T-helper 9 cell (primary cell): ENCODE data around the gene TXN2.
"Not testable (repeated sequence)": the region's sequence is repeated elsewhere in the genome, so short reads cannot be mapped to it uniquely, and the experiment has no call there.

ENCODE experiments used
- DNase-seq: peaks from one replicate; pipeline ENCODE4 v3.0.0-alpha.2; 2020

The TXN2 gene

DNA sequence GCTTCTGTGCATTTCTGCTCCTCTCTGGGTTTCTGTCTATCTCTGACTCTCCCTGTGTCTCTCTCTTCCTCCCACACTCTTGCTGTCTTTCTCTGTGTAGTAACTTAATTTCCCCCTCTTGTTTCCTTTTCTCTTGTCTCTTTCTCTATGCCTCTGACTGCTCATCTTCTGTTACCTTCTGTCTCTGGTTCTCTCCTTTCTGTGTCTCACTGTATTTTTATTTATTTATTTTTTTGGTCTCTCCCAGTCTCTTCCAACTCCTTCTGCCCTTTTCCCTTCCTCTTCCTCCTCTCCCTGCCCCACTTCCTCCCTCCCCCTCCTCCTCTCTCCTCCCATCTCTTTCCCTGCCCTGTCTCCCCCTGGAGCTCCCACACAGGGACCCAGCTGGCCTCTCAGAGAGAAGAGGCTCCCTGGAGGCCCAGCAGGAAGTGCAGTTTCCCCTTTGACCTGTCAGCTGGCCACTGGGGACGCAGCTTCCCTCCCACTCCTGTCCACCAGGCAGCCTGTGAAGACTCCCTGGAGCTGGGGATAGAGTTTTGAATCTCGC lies 55.4 kb downstream of the TXN2 start:
- DNase-seq = no peak

DNA sequence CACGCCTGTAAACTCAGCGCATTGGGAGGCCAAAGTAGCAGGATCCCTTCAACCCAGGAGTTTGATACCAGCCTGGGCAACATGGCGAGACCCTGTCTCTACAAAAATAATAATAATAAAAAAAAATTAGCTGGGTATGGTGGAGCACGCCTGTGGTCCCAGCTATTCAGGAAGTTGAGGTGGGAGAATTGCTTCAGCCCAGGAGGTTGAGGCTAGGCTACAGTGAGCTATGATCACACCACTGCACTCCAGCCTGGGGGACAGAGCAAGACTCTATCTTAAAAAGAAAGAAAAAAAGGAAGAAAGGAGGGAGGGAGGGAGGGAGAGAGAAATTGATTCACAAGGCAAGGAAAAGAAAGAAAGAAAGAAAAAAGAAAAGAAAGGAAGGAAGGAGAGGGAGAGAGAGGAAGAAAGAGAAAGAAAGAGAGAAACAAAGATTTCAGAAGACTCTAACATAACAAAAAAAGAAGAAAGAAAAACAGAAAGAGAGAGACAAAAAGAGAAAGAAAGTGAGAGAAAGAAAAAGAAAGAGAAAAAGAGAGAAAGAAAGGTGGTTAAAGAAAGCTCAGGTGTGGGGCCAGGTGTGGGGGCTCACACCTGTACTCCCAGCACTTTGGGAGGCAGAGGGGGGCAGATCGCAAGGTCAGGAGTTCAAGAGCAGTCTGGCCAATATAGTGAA lies 56.4 kb downstream of the TXN2 start:
- no peak for DNase-seq

DNA sequence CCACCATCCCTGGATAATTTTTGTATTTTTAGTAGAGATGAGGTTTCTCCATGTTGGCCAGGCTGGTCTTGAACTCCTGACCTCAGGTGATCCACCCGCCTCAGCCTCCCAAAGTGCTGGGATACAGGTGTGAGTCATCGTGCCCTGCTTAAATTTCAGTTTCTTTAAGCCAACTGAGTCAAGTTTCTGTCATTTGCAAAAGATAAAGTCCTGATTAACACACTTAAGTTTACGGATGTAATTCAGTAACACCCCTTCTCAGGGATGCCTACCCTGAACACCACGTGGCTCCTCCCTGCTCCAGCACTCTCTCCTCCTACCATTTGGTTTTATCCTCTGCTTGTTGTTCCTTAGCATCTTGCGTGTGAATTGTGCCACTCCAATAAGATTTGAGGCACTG lies 57.0 kb downstream of the TXN2 start:
- DNase-seq = not testable (repeated sequence)

DNA sequence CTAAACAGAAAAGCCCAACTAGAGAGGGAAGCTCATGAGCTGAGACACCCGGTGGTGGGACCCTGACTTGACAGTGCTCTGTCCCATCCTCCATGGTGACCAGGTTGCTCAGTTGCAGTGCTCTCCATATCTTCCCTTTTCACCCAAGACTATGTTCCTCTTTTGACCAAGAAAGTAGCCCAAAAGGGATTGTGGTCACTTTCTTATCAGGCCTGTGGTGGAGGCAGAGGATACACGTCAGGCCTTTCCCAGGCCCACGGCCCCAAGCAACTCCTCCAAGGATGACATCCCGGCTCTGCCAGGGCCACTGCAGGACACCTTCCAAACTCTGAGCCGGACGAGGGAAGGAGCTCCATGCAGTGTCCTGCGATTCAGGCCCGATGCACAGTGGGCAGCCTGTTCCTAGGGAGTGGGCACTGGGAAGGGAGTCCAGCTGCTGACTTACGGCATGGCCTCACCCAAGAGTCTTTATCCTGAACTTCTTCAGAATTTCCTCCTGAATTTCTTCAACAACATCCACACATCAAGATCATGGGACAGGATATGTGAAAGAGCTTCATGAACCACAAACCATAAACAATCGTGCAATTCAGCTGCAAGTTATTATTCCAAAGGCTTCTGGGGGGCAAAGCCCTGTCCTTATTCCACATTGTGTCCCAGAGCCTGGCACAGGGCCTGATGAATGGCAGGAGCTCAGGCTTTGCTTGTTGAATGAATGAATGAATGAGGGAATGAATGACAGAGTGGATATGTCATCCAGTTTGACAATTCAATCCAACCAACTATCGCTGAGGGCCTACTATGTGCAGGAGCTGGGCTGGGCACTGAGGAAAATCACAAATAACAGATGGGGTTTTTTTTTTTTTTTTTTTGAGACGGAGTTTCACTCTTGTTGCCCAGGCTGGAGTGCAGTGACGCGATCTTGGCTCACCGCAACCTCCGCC lies 57.7 kb downstream of the TXN2 start:
- no peak for DNase-seq

DNA sequence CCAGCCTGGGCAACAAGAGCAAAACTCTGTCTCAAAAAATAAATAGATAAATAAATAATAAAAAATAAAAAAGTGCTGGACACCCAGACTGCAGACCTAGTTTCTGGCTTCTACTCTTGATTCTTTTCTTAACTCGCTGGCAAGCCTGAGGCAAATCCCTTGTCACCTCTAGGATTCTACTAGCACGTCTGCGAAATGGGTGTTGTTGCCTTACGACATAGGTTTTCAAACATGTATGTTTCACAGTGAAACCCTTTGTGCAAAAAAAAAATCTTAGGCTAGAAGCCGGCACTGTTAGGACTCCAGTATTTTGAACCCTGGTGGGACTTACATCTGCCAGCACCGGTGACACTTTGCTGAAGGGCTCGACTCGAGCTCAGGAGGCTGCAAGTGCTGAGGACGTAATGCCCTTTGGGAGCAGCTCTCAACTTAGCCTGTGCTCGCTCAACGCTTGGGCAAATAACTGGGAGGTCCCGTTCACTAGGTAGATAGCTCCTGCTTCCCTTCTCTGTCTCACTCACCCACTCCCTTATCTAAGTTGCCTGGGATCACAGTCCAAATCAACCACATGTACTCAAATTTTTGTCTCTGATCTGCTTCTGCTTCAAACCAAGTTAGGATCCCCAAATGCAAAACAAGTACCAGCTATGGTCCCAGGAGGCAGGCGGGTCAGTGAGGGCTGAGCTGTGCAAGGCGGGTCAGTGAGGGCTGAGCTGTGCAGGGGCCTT lies 59.0 kb downstream of the TXN2 start:
- DNase-seq = no peak

DNA sequence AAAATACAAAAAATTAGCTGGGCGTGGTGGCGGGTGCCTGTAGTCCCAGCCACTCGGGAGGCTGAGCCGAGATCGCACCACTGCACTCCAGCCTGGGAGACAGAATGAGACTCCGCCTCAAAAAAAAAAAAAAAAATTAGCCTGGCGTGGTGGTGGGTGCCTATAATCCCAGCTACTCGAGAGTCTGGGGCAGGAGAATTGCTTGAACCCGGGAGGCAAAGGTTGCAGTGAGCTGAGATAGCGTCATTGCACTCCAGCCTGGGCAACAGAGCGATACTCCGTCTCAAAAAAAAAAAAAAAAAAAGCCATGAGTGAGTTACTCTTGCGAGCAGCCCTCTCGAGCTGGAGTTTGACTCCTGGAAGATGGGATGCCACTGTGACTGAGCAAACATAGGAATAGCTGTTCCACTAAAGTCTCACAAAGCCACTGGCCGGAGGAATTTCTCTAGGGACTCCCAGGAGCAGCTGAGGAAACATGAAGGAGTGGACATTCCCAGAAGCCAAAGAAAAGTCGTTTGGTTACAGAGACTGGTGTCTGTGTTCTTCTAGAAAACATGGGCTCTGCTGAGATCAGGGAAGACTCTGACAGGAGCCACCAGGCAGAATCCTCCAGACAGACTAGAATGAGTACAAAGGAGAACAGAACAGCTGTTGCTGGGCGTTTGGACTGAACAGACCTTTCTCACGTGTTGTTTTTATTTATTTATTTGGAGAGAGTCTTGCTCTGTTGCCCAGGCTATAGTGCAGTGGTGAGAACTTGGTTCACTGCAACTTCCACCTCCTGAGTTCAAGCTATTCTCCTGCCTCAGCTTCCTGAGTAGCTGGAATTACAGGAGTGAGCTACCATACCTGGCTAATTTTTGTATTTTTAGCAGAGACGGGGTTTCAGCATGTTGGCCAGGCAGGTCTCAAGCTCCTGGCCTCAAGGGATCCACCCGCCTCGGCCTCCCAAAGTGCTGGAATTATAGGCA lies 61.2 kb downstream of the TXN2 start:
- no peak for DNase-seq

DNA sequence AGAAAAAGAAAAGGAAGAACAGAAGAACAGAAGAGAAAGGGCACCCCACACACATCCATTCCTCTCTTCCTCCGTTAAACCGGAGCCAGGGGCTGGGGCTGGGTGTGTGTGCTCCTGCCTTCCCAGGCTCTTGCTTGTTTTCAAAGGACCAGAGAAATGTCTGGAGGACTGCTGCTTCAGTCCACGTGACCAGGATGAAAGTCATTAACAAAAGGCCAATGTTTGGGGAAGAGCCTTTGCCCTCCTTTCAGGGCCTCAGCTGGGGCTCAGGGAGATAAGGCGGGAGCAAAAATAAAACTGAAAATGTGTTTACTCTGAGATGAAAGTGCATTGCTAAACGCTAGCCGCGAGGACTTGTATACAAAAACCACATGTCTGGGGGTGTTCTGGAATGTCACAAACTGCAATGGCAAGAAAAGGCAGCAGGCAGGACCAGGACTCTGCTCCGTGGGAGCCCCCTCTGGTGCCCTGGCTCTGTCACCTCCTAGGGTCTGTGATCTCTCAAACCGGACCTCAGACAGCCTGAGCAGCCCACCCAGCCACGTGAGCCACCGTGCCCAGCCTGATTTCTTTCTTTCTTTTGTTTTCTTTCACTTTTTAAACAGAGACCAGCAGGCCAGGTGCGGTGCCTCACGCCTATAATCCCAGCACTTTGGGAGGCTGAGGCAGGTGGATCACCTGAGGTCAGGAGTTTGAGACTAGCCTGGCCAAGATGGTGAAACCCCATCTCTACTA lies 62.1 kb downstream of the TXN2 start:
- DNase-seq = no peak

DNA sequence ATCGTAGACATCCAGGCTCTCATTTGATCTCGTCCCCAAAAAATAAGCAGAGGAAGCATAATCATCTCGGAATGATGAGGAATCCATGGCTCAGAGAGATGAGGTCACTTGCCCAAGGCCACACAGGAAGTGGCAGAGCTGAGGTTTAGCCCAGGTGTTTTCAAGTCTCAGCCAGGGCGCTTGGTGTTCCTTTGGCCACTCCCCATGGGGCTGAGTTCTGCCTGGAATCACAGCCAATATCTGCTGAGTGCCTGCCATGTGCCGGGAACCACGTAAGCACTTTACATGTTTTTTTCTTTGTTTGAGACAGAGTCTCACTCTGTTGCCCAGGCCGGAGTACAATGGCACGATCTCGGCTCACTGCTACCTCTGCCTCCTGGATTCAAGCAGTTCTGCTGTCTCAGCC lies 64.2 kb downstream of the TXN2 start:
- DNase-seq = no peak
